IMR-90 (cell line): Measurements from ENCODE around the gene FFAR3. TPM values are rescaled to one million over a fixed set of nuclear protein-coding genes. Genes with fewer than 3 reads are reported as not detected.

ENCODE experiments used
- ATAC-seq: fragments of 200-7000 bp; cut with Tn5 transposase; 2 replicates; pipeline ENCODE4 v1.9.1; 2020; ENCODE audit warnings: low read depth, mild to moderate bottlenecking, moderate library complexity
- BruUV-seq: library from RNA; stranded (reverse); fragments of 400-500 nt; replicated peaks from 2 replicates; lab custom pipeline; 2021; lab: Mats Ljungman, UMichigan
- CTCF ChIA-PET: fragments of 300-600 bp; formaldehyde crosslinking; extraction: SDS; loops from one replicate; lab custom pipeline; 2021; ENCODE audit warnings: antibody characterized with exemption; lab: Yijun Ruan, JAX
- POLR2A ChIA-PET: fragments of 300-600 bp; sonication (Branson Sonifier 250); formaldehyde crosslinking; loops from one replicate; lab custom pipeline; 2022; ENCODE audit warnings: antibody characterized with exemption; ENCODE audit not compliant: unreplicated experiment; lab: Charles Lee
- DNase-seq: peaks from one replicate; pipeline ENCODE4 v3.0.0; 2013
- H2AFZ ChIP-seq: replicated peaks from 2 replicates; pipeline ENCODE3; 2013; ENCODE audit warnings: low read length, mild to moderate bottlenecking; ENCODE audit not compliant: poor library complexity
- H2AK5ac ChIP-seq: 2 replicates; pipeline ENCODE4 v1.6.1; 2013; ENCODE audit warnings: low read depth, low read length, inconsistent platforms
- H2AK9ac ChIP-seq: replicated peaks from 2 replicates; pipeline ENCODE3; 2013; ENCODE audit warnings: mild to moderate bottlenecking, low read depth, low read length, moderate library complexity; ENCODE audit not compliant: poor library complexity
- H2BK120ac ChIP-seq: 2 replicates; pipeline ENCODE4 v1.6.1; 2013; ENCODE audit warnings: low read depth, low read length, inconsistent platforms
- H2BK15ac ChIP-seq: 3 replicates; pipeline ENCODE4 v1.6.1; 2013; ENCODE audit warnings: low read depth, low read length, inconsistent platforms
- H2BK20ac ChIP-seq: 2 replicates; pipeline ENCODE4 v1.6.1; 2013; ENCODE audit warnings: low read depth, mild to moderate bottlenecking, inconsistent platforms, low read length, moderate library complexity
- H2BK5ac ChIP-seq: 2 replicates; pipeline ENCODE4 v1.6.1; 2013; ENCODE audit warnings: mild to moderate bottlenecking, low read depth, low read length, inconsistent platforms; ENCODE audit not compliant: poor library complexity, severe bottlenecking
- H3K14ac ChIP-seq: replicated peaks from 2 replicates; pipeline ENCODE4 v1.6.1; 2013; ENCODE audit warnings: low read depth, low read length, inconsistent platforms
- H3K18ac ChIP-seq: 2 replicates; pipeline ENCODE4 v1.6.1; 2013; ENCODE audit warnings: low read depth, low read length, control low read depth
- H3K23ac ChIP-seq: 2 replicates; pipeline ENCODE4 v1.6.1; 2013; ENCODE audit warnings: low read depth, low read length, inconsistent platforms
- H3K27ac ChIP-seq: 2 replicates; pipeline ENCODE4 v1.5.1; 2013; ENCODE audit warnings: mild to moderate bottlenecking, control low read depth, low read length; ENCODE audit not compliant: insufficient read depth
- H3K27me3 ChIP-seq: 2 replicates; pipeline ENCODE4 v1.6.1; 2013; ENCODE audit warnings: low read length; ENCODE audit not compliant: control insufficient read depth, insufficient read depth
- H3K36me3 ChIP-seq: 2 replicates; pipeline ENCODE4 v1.6.1; 2013; ENCODE audit warnings: low read length, mixed read lengths; ENCODE audit not compliant: control insufficient read depth, insufficient read depth
- H3K4ac ChIP-seq: 2 replicates; pipeline ENCODE4 v1.6.1; 2013; ENCODE audit warnings: low read depth, low read length, inconsistent platforms
- H3K4me1 ChIP-seq: 2 replicates; pipeline ENCODE4 v1.6.1; 2013; ENCODE audit warnings: low read length, mixed read lengths; ENCODE audit not compliant: control insufficient read depth, insufficient read depth
- H3K4me2 ChIP-seq: 2 replicates; pipeline ENCODE4 v1.6.1; 2013; ENCODE audit warnings: low read depth, mild to moderate bottlenecking, control low read depth, low read length, moderate library complexity
- H3K4me3 ChIP-seq: 2 replicates; pipeline ENCODE4 v1.5.1; 2013; ENCODE audit warnings: low read depth, mild to moderate bottlenecking, control low read depth, low read length, moderate library complexity; ENCODE audit not compliant: insufficient read depth
- H3K56ac ChIP-seq: 2 replicates; pipeline ENCODE4 v1.6.1; 2013; ENCODE audit warnings: low read length, inconsistent platforms; ENCODE audit not compliant: insufficient read depth; ENCODE audit errors: extremely low read depth
- H3K79me1 ChIP-seq, 2 experiments: 2 replicates each; pipeline ENCODE4 v1.6.1; 2013; ENCODE audit warnings: low read length in 2 of 2, inconsistent platforms in 1 of 2, low read depth in 1 of 2
- H3K9ac ChIP-seq: 2 replicates; pipeline ENCODE4 v1.6.1; 2013; ENCODE audit warnings: low read depth, low read length, control low read depth
- H3K9me1 ChIP-seq: 2 replicates; pipeline ENCODE4 v1.6.1; 2013; ENCODE audit warnings: low read length, inconsistent platforms; ENCODE audit not compliant: insufficient read depth
- H3K9me3 ChIP-seq: 2 replicates; pipeline ENCODE4 v1.6.1; 2013; ENCODE audit warnings: low read length; ENCODE audit not compliant: control insufficient read depth, insufficient read depth
- H4K20me1 ChIP-seq: 2 replicates; pipeline ENCODE4 v1.6.1; 2013; ENCODE audit warnings: low read length, inconsistent platforms; ENCODE audit not compliant: insufficient read depth
- H4K5ac ChIP-seq: 2 replicates; pipeline ENCODE4 v1.6.1; 2013; ENCODE audit warnings: mild to moderate bottlenecking, low read depth, low read length, control low read depth
- H4K8ac ChIP-seq, 2 experiments: 2 replicates each; pipeline ENCODE4 v1.6.1; 2013; ENCODE audit warnings: low read depth in 2 of 2, low read length in 2 of 2, control low read depth in 1 of 2, inconsistent platforms in 1 of 2
- H4K91ac ChIP-seq: 2 replicates; pipeline ENCODE4 v1.6.1; 2013; ENCODE audit warnings: low read depth, low read length, inconsistent platforms; ENCODE audit not compliant: insufficient read depth
- BHLHE40 ChIP-seq: fragments of 150-350 bp; IDR thresholded peaks from 2 replicates; pipeline ENCODE4 v1.6.1; 2016; ENCODE audit warnings: mild to moderate bottlenecking, low read depth, low read length
- CEBPB ChIP-seq: IDR thresholded peaks from 2 replicates; pipeline ENCODE4 v1.6.1; 2012; ENCODE audit warnings: low read depth, low read length, improper control_type of control experiment
- CHD1 ChIP-seq: IDR thresholded peaks from 2 replicates; pipeline ENCODE4 v1.6.1; 2012; ENCODE audit warnings: low read depth, low read length, improper control_type of control experiment
- FOS ChIP-seq: fragments of 150-350 bp; IDR thresholded peaks from 2 replicates; pipeline ENCODE4 v1.6.1; 2016; ENCODE audit warnings: low read depth, low read length
- MAFK ChIP-seq: IDR thresholded peaks from 2 replicates; pipeline ENCODE4 v1.6.1; 2012; ENCODE audit warnings: low read depth, low read length, improper control_type of control experiment
- MAZ ChIP-seq: IDR thresholded peaks from 2 replicates; pipeline ENCODE4 v1.6.1; 2012; ENCODE audit warnings: low read depth, mild to moderate bottlenecking, low read length, improper control_type of control experiment, moderate library complexity, borderline replicate concordance
- MXI1 ChIP-seq: IDR thresholded peaks from 2 replicates; pipeline ENCODE4 v1.6.1; 2012; ENCODE audit warnings: low read depth, mild to moderate bottlenecking, low read length, moderate library complexity, borderline replicate concordance
- NFE2L2 ChIP-seq: fragments of 150-350 bp; IDR thresholded peaks from 2 replicates; pipeline ENCODE4 v1.6.1; 2016; ENCODE audit warnings: low read depth, mild to moderate bottlenecking, low read length
- POLR2A ChIP-seq: IDR thresholded peaks from 2 replicates; pipeline ENCODE4 v1.6.1; 2012; ENCODE audit warnings: mild to moderate bottlenecking, low read depth, low read length
- RAD21 ChIP-seq: IDR thresholded peaks from 2 replicates; pipeline ENCODE4 v1.6.1; 2012; ENCODE audit warnings: low read length, improper control_type of control experiment
- RCOR1 ChIP-seq: IDR thresholded peaks from 2 replicates; pipeline ENCODE4 v1.6.1; 2012; ENCODE audit warnings: mild to moderate bottlenecking, low read length, improper control_type of control experiment; ENCODE audit not compliant: insufficient replicate concordance
- RFX5 ChIP-seq: IDR thresholded peaks from 2 replicates; pipeline ENCODE4 v1.8.0; 2012; ENCODE audit warnings: low read depth, mild to moderate bottlenecking, low read length, moderate library complexity
- SMC3 ChIP-seq: fragments of 150-350 bp; IDR thresholded peaks from 2 replicates; pipeline ENCODE4 v1.6.1; 2016; ENCODE audit warnings: low read depth, mild to moderate bottlenecking, antibody characterized with exemption, low read length, moderate library complexity
- whole genome bisulfite sequencing, 2 experiments: methylation state at CpG; one replicate each; pipeline versions ENCODE4 v1.1.5 to v1.1.7; 2013; ENCODE audit warnings: missing lambda C conversion rate in 2 of 2; ENCODE audit not compliant: insufficient read length in 1 of 2; ENCODE audit errors: extremely low coverage in 2 of 2; 5-methylcytosine and 5-hydroxymethylcytosine counted together
- dilution Hi-C: fragments of 300-500 bp; cut with HindIII; formaldehyde crosslinking; loops from one replicate; pipeline ENCODE4 v1.14.3; 2018; ENCODE audit warnings: low sequenced_read_pairs; ENCODE audit not compliant: unreplicated experiment
- in situ Hi-C: fragments of 300-500 bp; cut with MboI; formaldehyde crosslinking; loops from 3 replicates; pipeline ENCODE4 v1.14.3; 2019; ENCODE audit warnings: low sequenced_read_pairs, inconsistent platforms, mixed read lengths
- intact Hi-C: fragments of 100-400 bp; cut with micrococcal nuclease; formaldehyde crosslinking; loops from 2 replicates; pipeline ENCODE4 v1.10.0; 2022
- polyA plus RNA-seq, 3 experiments: library from polyadenylated mRNA; depleted of rRNA; stranded (reverse); fragments of >200 nt; gene quantifications; 2 replicates each; pipeline ENCODE4 v1.2.3, GENCODE V29; 2012; ENCODE audit warnings: low replicate concordance in 1 of 3
- total RNA-seq: library from RNA; depleted of rRNA; stranded (reverse); fragments of >200 nt; gene quantifications from 2 replicates; pipeline ENCODE4 v1.2.3, GENCODE V29; 2012
- TF ChIP-seq, protein P1 (sequence below): conservative IDR thresholded peaks from 2 replicates; pipeline ENCODE4 v1.5.1; 2012; ENCODE audit warnings: mild to moderate bottlenecking, low read depth, low read length, improper control_type of control experiment
- TF ChIP-seq, protein P2 (sequence below): fragments of 150-350 bp; IDR thresholded peaks from 2 replicates; pipeline ENCODE4 v1.6.1; 2016; ENCODE audit warnings: low read depth, mild to moderate bottlenecking, low read length, moderate library complexity, borderline replicate concordance
- TF ChIP-seq, protein P3 (sequence below): fragments of 150-350 bp; IDR thresholded peaks from 2 replicates; pipeline ENCODE4 v1.6.1; 2017; ENCODE audit warnings: mild to moderate bottlenecking, antibody characterized with exemption, low read length, low read depth

Gene FFAR3
- total and polyA plus RNA-seq, 2 of the 4 experiments (the other 2 are of a cell fraction): not detected

DNA sequence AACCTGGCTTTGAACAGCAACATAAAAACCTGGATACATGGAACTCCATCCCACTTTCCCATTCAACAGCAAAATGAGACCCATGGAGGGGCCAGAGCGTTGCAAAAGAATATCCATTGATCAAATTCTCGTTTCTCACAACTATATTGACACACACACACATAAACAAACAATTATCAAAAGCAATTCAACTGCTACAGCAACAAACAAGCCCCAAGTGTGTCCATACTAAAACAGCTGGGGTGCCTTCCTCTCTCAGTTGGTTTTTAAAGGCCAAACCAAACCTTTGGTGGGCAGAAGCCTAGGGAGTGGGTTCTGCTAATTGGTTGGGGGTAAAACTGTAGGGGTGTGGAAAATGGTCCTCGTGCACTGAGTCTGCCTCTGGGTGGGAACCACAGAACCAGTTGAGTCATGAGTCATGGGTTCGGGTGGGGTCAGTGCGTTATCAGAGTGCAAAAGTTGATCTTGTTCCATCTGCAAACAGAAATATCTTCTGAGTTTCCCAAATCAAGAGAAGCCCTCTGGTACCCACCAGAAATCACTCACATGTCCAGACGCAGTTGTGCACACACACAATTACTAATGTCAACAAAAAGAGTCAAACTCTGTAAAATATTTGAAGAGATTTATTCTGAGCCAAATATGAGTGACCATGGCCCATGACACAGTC lies 31.1 kb downstream of the FFAR3 start:
- H3K9me1 ChIP-seq: no peaks in the 10 kb centered on the region
- BruUV-seq: no TSS peak
- DNase-seq (no peak), ATAC-seq (no peak)
- dilution Hi-C loops (no loop called here), intact Hi-C loops (no loop called here), in situ Hi-C loops (no loop called here)
- H3K4me1 ChIP-seq: no peaks in the 10 kb centered on the region
- H3K27ac ChIP-seq: no peak overlapping the region
- H2AK5ac ChIP-seq: no peak overlapping the region
- H3K4me3 ChIP-seq: no peak overlapping the region
- H3K9ac ChIP-seq: no peak overlapping the region
- H4K20me1 ChIP-seq: no peaks in the 10 kb centered on the region
- no peak for TF ChIP-seq RCOR1
- TF ChIP-seq MAFK: no peak
- TF ChIP-seq BHLHE40: no peak
- TF ChIP-seq, protein P1, sequence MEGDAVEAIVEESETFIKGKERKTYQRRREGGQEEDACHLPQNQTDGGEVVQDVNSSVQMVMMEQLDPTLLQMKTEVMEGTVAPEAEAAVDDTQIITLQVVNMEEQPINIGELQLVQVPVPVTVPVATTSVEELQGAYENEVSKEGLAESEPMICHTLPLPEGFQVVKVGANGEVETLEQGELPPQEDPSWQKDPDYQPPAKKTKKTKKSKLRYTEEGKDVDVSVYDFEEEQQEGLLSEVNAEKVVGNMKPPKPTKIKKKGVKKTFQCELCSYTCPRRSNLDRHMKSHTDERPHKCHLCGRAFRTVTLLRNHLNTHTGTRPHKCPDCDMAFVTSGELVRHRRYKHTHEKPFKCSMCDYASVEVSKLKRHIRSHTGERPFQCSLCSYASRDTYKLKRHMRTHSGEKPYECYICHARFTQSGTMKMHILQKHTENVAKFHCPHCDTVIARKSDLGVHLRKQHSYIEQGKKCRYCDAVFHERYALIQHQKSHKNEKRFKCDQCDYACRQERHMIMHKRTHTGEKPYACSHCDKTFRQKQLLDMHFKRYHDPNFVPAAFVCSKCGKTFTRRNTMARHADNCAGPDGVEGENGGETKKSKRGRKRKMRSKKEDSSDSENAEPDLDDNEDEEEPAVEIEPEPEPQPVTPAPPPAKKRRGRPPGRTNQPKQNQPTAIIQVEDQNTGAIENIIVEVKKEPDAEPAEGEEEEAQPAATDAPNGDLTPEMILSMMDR: no peak
- TF ChIP-seq FOS: no peak
- no peak for TF ChIP-seq RFX5
- no peak for TF ChIP-seq RAD21
- no peak for TF ChIP-seq POLR2A
- no peak for TF ChIP-seq CEBPB
- no peak for TF ChIP-seq NFE2L2
- no peak for TF ChIP-seq MXI1
- TF ChIP-seq CHD1: no peak
- TF ChIP-seq, protein P2, sequence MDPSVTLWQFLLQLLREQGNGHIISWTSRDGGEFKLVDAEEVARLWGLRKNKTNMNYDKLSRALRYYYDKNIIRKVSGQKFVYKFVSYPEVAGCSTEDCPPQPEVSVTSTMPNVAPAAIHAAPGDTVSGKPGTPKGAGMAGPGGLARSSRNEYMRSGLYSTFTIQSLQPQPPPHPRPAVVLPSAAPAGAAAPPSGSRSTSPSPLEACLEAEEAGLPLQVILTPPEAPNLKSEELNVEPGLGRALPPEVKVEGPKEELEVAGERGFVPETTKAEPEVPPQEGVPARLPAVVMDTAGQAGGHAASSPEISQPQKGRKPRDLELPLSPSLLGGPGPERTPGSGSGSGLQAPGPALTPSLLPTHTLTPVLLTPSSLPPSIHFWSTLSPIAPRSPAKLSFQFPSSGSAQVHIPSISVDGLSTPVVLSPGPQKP: no peak
- no peak for TF ChIP-seq MAZ
- no peak for TF ChIP-seq SMC3
- TF ChIP-seq, protein P3, sequence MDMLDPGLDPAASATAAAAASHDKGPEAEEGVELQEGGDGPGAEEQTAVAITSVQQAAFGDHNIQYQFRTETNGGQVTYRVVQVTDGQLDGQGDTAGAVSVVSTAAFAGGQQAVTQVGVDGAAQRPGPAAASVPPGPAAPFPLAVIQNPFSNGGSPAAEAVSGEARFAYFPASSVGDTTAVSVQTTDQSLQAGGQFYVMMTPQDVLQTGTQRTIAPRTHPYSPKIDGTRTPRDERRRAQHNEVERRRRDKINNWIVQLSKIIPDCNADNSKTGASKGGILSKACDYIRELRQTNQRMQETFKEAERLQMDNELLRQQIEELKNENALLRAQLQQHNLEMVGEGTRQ: no peak
- ChIA-PET CTCF (no interaction called here), POLR2A (no interaction called here)
- H2AK9ac ChIP-seq: no peak overlapping the region
- H3K4ac ChIP-seq: no peak overlapping the region
- no peak overlapping the region for H2BK20ac ChIP-seq
- H4K5ac ChIP-seq: no peak overlapping the region
- no peak overlapping the region for H2BK120ac ChIP-seq
- H2AFZ ChIP-seq: no peak overlapping the region
- no peaks in the 10 kb centered on the region for H3K9me3 ChIP-seq
- no peaks in the 10 kb centered on the region for H3K79me1 ChIP-seq
- H3K27me3 ChIP-seq: 0 out of 2 replicates have a peak, but pooled peaks cover 2% of the 10 kb centered on the region
- no peak overlapping the region for H3K18ac ChIP-seq
- no peak overlapping the region for H2BK15ac ChIP-seq
- H3K4me2 ChIP-seq: no peak overlapping the region
- H4K8ac ChIP-seq: no peak overlapping the region
- no peak overlapping the region for H3K14ac ChIP-seq
- WGBS, 2 experiments: 19% methylated on average over 4 of the region's 6 CpGs; no CpG with 5 or more reads in 1 of the 2 experiments
- H3K56ac ChIP-seq: no peak overlapping the region
- no peak overlapping the region for H2BK5ac ChIP-seq
- H3K23ac ChIP-seq: no peak overlapping the region
- H4K91ac ChIP-seq: no peak overlapping the region
- H3K36me3 ChIP-seq: no peaks in the 10 kb centered on the region
